GM23248 (cell line): Measurements from ENCODE around the gene WDR62. TPM values are rescaled to one million over a fixed set of nuclear protein-coding genes. Genes with fewer than 3 reads are reported as not detected.

ENCODE experiments used
- DNase-seq: peaks from one replicate; pipeline ENCODE4 v3.0.0-alpha.2; 2015
- H2AFZ ChIP-seq: fragments of 200-600 bp; sonication (generic); 2 replicates; pipeline ENCODE4 v1.6.1; 2016; ENCODE audit warnings: antibody characterized with exemption
- H3F3A ChIP-seq: fragments of 200-600 bp; sonication (generic); 2 replicates; pipeline ENCODE4 v1.6.1; 2016; ENCODE audit warnings: mild to moderate bottlenecking, antibody characterized with exemption, mixed run types; ENCODE audit not compliant: insufficient read depth
- H3K27ac ChIP-seq: fragments of 200-600 bp; sonication (generic); 2 replicates; pipeline ENCODE4 v1.5.1; 2016; ENCODE audit warnings: mild to moderate bottlenecking
- H3K27me3 ChIP-seq: fragments of 200-600 bp; sonication (generic); replicated peaks from 2 replicates; pipeline ENCODE4 v1.6.1; 2016; ENCODE audit warnings: mild to moderate bottlenecking; ENCODE audit not compliant: insufficient read depth
- H3K36me3 ChIP-seq: fragments of 200-600 bp; sonication (generic); 2 replicates; pipeline ENCODE4 v1.6.1; 2016; ENCODE audit warnings: low read depth, mild to moderate bottlenecking
- H3K4me1 ChIP-seq: fragments of 200-600 bp; sonication (generic); 2 replicates; pipeline ENCODE4 v1.6.1; 2016; ENCODE audit warnings: mild to moderate bottlenecking; ENCODE audit not compliant: insufficient read depth
- H3K4me2 ChIP-seq: fragments of 200-600 bp; sonication (generic); one replicate; pipeline ENCODE4 v1.6.1; 2016; ENCODE audit warnings: mild to moderate bottlenecking; ENCODE audit not compliant: unreplicated experiment
- H3K4me3 ChIP-seq: fragments of 200-600 bp; sonication (generic); 2 replicates; pipeline ENCODE4 v1.5.1; 2016; ENCODE audit warnings: mild to moderate bottlenecking
- H3K79me2 ChIP-seq: fragments of 200-600 bp; sonication (generic); 2 replicates; pipeline ENCODE4 v1.6.1; 2016; ENCODE audit warnings: mild to moderate bottlenecking; ENCODE audit not compliant: insufficient read depth
- H3K9ac ChIP-seq: fragments of 200-600 bp; sonication (generic); 2 replicates; pipeline ENCODE4 v1.6.1; 2016; ENCODE audit warnings: mild to moderate bottlenecking
- H3K9me2 ChIP-seq: fragments of 200-600 bp; sonication (generic); 2 replicates; pipeline ENCODE4 v1.6.1; 2016; ENCODE audit warnings: mixed run types, mild to moderate bottlenecking, moderate library complexity; ENCODE audit not compliant: insufficient read depth
- H3K9me3 ChIP-seq: fragments of 200-600 bp; sonication (generic); one replicate; pipeline ENCODE4 v1.6.1; 2017; ENCODE audit warnings: low read depth
- H4K20me1 ChIP-seq: fragments of 200-600 bp; sonication (generic); 2 replicates; pipeline ENCODE4 v1.6.0; 2016; ENCODE audit not compliant: insufficient read depth
- EZH2 ChIP-seq: fragments of 200-600 bp; sonication (generic); IDR thresholded peaks from 2 replicates; pipeline ENCODE4 v1.6.1; 2018; ENCODE audit warnings: antibody characterized with exemption, mild to moderate bottlenecking; ENCODE audit not compliant: insufficient read depth, poor library complexity, severe bottlenecking
- EZH2phosphoT487 ChIP-seq: fragments of 200-600 bp; sonication (generic); IDR thresholded peaks from 2 replicates; pipeline ENCODE4 v1.6.1; 2018; ENCODE audit warnings: antibody characterized with exemption, moderate library complexity, mild to moderate bottlenecking, low read depth; ENCODE audit not compliant: insufficient read depth
- WGBS, 2 experiments: methylation state at CpG; one replicate each; pipeline ENCODE4 v1.1.6; 2015 to 2017; ENCODE audit warnings: low lambda C conversion rate in 2 of 2, low coverage in 1 of 2; ENCODE audit errors: missing lambda C conversion rate in 2 of 2; 5-methylcytosine and 5-hydroxymethylcytosine counted together
- in situ Hi-C: fragments of 300-500 bp; cut with MboI; formaldehyde crosslinking; loops from 2 replicates; pipeline ENCODE4 v1.15.0; 2020
- polyA plus RNA-seq: library from polyadenylated mRNA; unstranded; fragments of >200 nt; fragmentation: Nextera tagmentation; extraction: Ambion mirVana; gene quantifications from 2 replicates; pipeline ENCODE4 v1.2.1, GENCODE V29; 2016
- total RNA-seq: library from RNA; depleted of rRNA; stranded (reverse); fragments of >200 nt; shearing (Covaris generic); gene quantifications from 2 replicates; pipeline ENCODE4 v1.2.3, GENCODE V29; 2014; rRNA removed

Gene WDR62
- 2.8 and 3.4 TPM in 2 replicates for total RNA-seq
- 2.6 and 2.7 TPM in 2 replicates for polyA plus RNA-seq

- Histone ChIP-seq H3F3A (peaks cover 14% of the 10 kb centered on the region), H4K20me1 (no peaks in the 10 kb centered on the region), H3K9me2 (no peaks in the 10 kb centered on the region), H3K79me2 (peaks cover 38% of the 10 kb centered on the region), H2AFZ (peak within 1 kb of the TSS; percentile 94), H3K4me2 (peak within 1 kb of the TSS; percentile 91), H3K4me1 (peaks cover 5% of the 10 kb centered on the region), H3K4me3 (peak within 1 kb of the TSS; percentile 86), H3K27ac (peak within 1 kb of the TSS; percentile 91), H3K36me3 (no peaks in the 10 kb centered on the region), H3K9ac (peak within 1 kb of the TSS; percentile 83), H3K9me3 (no peaks in the 10 kb centered on the region), H3K27me3 (no peaks in the 10 kb centered on the region)
- in situ Hi-C loops = no loop called here
- DNase-seq = peak; percentile 98
- WGBS, 2 experiments = 2 to 3% methylated on average over 50 to 69 of the region's 76 CpGs
- no peak for TF ChIP-seq EZH2phosphoT487
- TF ChIP-seq EZH2 = no peak
Observed at GRCh38 chr19:36054733-36055686, at the start of gene WDR62. TSS of gene WDR62 (plus strand) at chr19:36054897. CDS start at chr19:36054972, 75 bp downstream.

GRCh38 chr19:36006955-36007354 is 47.7 kb upstream of the WDR62 start:
- no peak overlapping the region for H3K4me3 ChIP-seq
- H3K4me1 ChIP-seq = peaks cover 4% of the 10 kb centered on the region; the same call in 1 of the 2 replicates
- no peaks in the 10 kb centered on the region for H3F3A ChIP-seq
- H3K27me3 ChIP-seq = no peaks in the 10 kb centered on the region
- no peaks in the 10 kb centered on the region for H3K36me3 ChIP-seq
- in situ Hi-C loops = no loop called here
- no peak overlapping the region for H3K4me2 ChIP-seq
- H3K9me2 ChIP-seq = no peaks in the 10 kb centered on the region
- no peak overlapping the region for H3K27ac ChIP-seq
- H4K20me1 ChIP-seq = no peaks in the 10 kb centered on the region
- no peak for DNase-seq
- no peak overlapping the region for H3K9ac ChIP-seq
- H2AFZ ChIP-seq = no peak overlapping the region
- 87 to 91% methylated on average over 5 of the region's 5 CpGs for WGBS, 2 experiments
- 0 out of 2 replicates have a peak, but pooled peaks cover 2% of the 10 kb centered on the region for H3K79me2 ChIP-seq
- TF ChIP-seq EZH2phosphoT487 (no peak), EZH2 (no peak)
- H3K9me3 ChIP-seq = no peaks in the 10 kb centered on the region

GRCh38 chr19:36008336-36008978 is 46.2 kb upstream of the WDR62 start, which contains the start of gene SYNE4:
TSS of gene SYNE4 (minus strand) at chr19:36008813. CDS start at chr19:36008681, 132 bp downstream.
- Histone ChIP-seq H3K9me3 (no peaks in the 10 kb centered on the region), H4K20me1 (no peaks in the 10 kb centered on the region), H2AFZ (peak within 1 kb of the TSS; percentile 75), H3K27me3 (no peaks in the 10 kb centered on the region), H3K27ac (no peak within 1 kb of the TSS), H3K4me3 (peak within 1 kb of the TSS; percentile 73), H3K4me2 (peak within 1 kb of the TSS; percentile 96), H3K79me2 (peaks cover 9% of the 10 kb centered on the region), H3F3A (no peaks in the 10 kb centered on the region), H3K9ac (peak within 1 kb of the TSS; percentile 82), H3K36me3 (no peaks in the 10 kb centered on the region), H3K9me2 (no peaks in the 10 kb centered on the region), H3K4me1 (peaks cover 4% of the 10 kb centered on the region; the same call in 1 of the 2 replicates)
- WGBS, 2 experiments = 69 to 71% methylated on average over 19 of the region's 19 CpGs
- DNase-seq = peak; percentile 12
- in situ Hi-C loops = no loop called here
- TF ChIP-seq EZH2phosphoT487 = no peak
- TF ChIP-seq EZH2 = no peak

- Histone ChIP-seq H4K20me1 (no peaks in the 10 kb centered on the region), H3K27me3 (no peaks in the 10 kb centered on the region), H3K9me2 (no peaks in the 10 kb centered on the region), H3F3A (no peaks in the 10 kb centered on the region), H3K4me1 (peaks cover 4% of the 10 kb centered on the region; the same call in 1 of the 2 replicates), H3K79me2 (peaks cover 14% of the 10 kb centered on the region), H3K27ac (no peak overlapping the region), H3K4me2 (peak overlapping the region; percentile 96), H3K9ac (peak overlapping the region; percentile 82), H3K9me3 (no peaks in the 10 kb centered on the region), H3K4me3 (peak overlapping the region; percentile 73), H2AFZ (peak overlapping the region; percentile 75), H3K36me3 (no peaks in the 10 kb centered on the region)
- in situ Hi-C loops = no loop called here
- WGBS, 2 experiments = 2% methylated on average over 42 to 49 of the region's 50 CpGs
- peak; percentile 93 for DNase-seq
- no peak for TF ChIP-seq EZH2
- no peak for TF ChIP-seq EZH2phosphoT487
Observed at GRCh38 chr19:36009220-36009619, 45.5 kb upstream of the WDR62 start.
